PC-3 (cell line): ENCODE measurements around the gene FAM98B. TPM values are rescaled to one million over a fixed set of nuclear protein-coding genes. Genes with fewer than 3 reads are reported as not detected.

Experiments
- ATAC-seq: fragments of 200-7000 bp; cut with Tn5 transposase; 2 replicates; pipeline ENCODE4 v1.9.1; 2020; ENCODE audit warnings: mild to moderate bottlenecking, moderate library complexity
- BruUV-seq: library from RNA; stranded (reverse); fragments of 400-500 nt; replicated peaks from 2 replicates; lab custom pipeline; 2021; lab: Mats Ljungman, UMichigan
- CTCF ChIA-PET: fragments of 300-600 bp; sonication (Branson Sonifier 250); formaldehyde crosslinking; loops from one replicate; lab custom pipeline; 2022; ENCODE audit warnings: antibody characterized with exemption; lab: Charles Lee
- POLR2A ChIA-PET: fragments of 300-600 bp; sonication (Branson Sonifier 250); formaldehyde crosslinking; loops from one replicate; lab custom pipeline; 2022; ENCODE audit warnings: antibody characterized with exemption; ENCODE audit not compliant: unreplicated experiment; lab: Charles Lee
- DNase-seq: peaks from one replicate; pipeline ENCODE4 v3.0.0-alpha.2; 2015
- H2AFZ ChIP-seq: fragments of 300-600 bp; sonication (generic); 2 replicates; pipeline ENCODE4 v1.6.0; 2016; ENCODE audit warnings: antibody characterized with exemption, low read length
- H3F3A ChIP-seq: fragments of 300-600 bp; sonication (generic); one replicate; pipeline ENCODE4 v1.6.0; 2017; ENCODE audit warnings: antibody characterized with exemption, low read length, control low read depth, mild to moderate bottlenecking; ENCODE audit not compliant: unreplicated experiment
- H3K27ac ChIP-seq: fragments of 300-600 bp; sonication (generic); 2 replicates; pipeline ENCODE4 v1.5.1; 2016; ENCODE audit warnings: mild to moderate bottlenecking, low read length
- H3K27me3 ChIP-seq: fragments of 300-600 bp; sonication (generic); 2 replicates; pipeline ENCODE4 v1.6.1; 2016; ENCODE audit warnings: low read length, mixed read lengths
- H3K36me3 ChIP-seq: fragments of 300-600 bp; sonication (generic); 2 replicates; pipeline ENCODE4 v1.6.1; 2016; ENCODE audit warnings: low read depth, mixed run types, low read length, mixed read lengths
- H3K4me1 ChIP-seq: fragments of 300-600 bp; sonication (generic); 2 replicates; pipeline ENCODE4 v1.5.1; 2016; ENCODE audit warnings: low read length; ENCODE audit not compliant: insufficient read depth
- H3K4me2 ChIP-seq: fragments of 300-600 bp; sonication (generic); 2 replicates; pipeline ENCODE4 v1.6.0; 2016; ENCODE audit warnings: low read length
- H3K4me3 ChIP-seq: fragments of 300-600 bp; sonication (generic); 2 replicates; pipeline ENCODE4 v1.5.1; 2016; ENCODE audit warnings: mild to moderate bottlenecking, low read length, mixed read lengths
- H3K79me2 ChIP-seq: fragments of 300-600 bp; sonication (generic); 2 replicates; pipeline ENCODE4 v1.6.1; 2017; ENCODE audit warnings: low read length, mixed read lengths
- H3K9ac ChIP-seq: fragments of 300-600 bp; sonication (generic); 2 replicates; pipeline ENCODE4 v1.6.0; 2016; ENCODE audit warnings: mild to moderate bottlenecking, low read length
- H3K9me2 ChIP-seq: fragments of 300-600 bp; sonication (generic); replicated peaks from 2 replicates; pipeline ENCODE4 v1.6.1; 2016; ENCODE audit warnings: mixed run types, low read length, mixed read lengths
- H3K9me3 ChIP-seq: fragments of 300-600 bp; sonication (generic); 2 replicates; pipeline ENCODE4 v1.6.1; 2016; ENCODE audit warnings: low read length, mixed read lengths
- H4K20me1 ChIP-seq: fragments of 300-600 bp; sonication (generic); 2 replicates; pipeline ENCODE4 v1.6.1; 2016; ENCODE audit warnings: low read length, mixed read lengths
- CTCF ChIP-seq: fragments of 300-600 bp; sonication (generic); conservative IDR thresholded peaks from 2 replicates; pipeline ENCODE4 v1.5.1; 2017; ENCODE audit warnings: antibody characterized with exemption, low read depth, mild to moderate bottlenecking, low read length
- EZH2 ChIP-seq: fragments of 300-600 bp; sonication (generic); IDR thresholded peaks from one replicate; pipeline ENCODE4 v1.6.1; 2017; ENCODE audit warnings: antibody characterized with exemption, mild to moderate bottlenecking, low read length; ENCODE audit not compliant: unreplicated experiment
- EZH2phosphoT487 ChIP-seq: fragments of 300-600 bp; sonication (generic); IDR thresholded peaks from 2 replicates; pipeline ENCODE4 v1.6.1; 2018; ENCODE audit warnings: mild to moderate bottlenecking, antibody characterized with exemption, low read length, borderline replicate concordance
- intact Hi-C: fragments of 100-400 bp; cut with micrococcal nuclease; formaldehyde crosslinking; loops from 2 replicates; pipeline ENCODE4 v1.9.0; 2023
- total RNA-seq: library from RNA; depleted of rRNA; stranded (reverse); fragments of >200 nt; gene quantifications from 2 replicates; pipeline ENCODE4 v1.2.3, GENCODE V29; 2014

FAM98B gene
- total RNA-seq, 1 experiment from 2014 or later: 7.8 TPM

- peaks cover 4% of the 10 kb centered on the region; the same call in 1 of the 2 replicates for H3K27me3 ChIP-seq
- no peaks in the 10 kb centered on the region for H3K9me2 ChIP-seq
- no peak overlapping the region for H3K27ac ChIP-seq
- ChIA-PET POLR2A (interaction anchor here (0.6 to 0.8 kb wide), 2 partner anchors 19 to 692 kb away, joined by 4 to 6 read pairs; no protein-coding TSS in a partner anchor), CTCF (interaction anchor here (2.2 kb wide), 1 partner anchor 14 kb away, joined by 17 read pairs; no protein-coding TSS in a partner anchor)
- TF ChIP-seq EZH2 (no peak), CTCF (no peak), EZH2phosphoT487 (no peak)
- peak overlapping the region; percentile 96 for H3K9ac ChIP-seq
- peaks cover 6% of the 10 kb centered on the region; the same call in 1 of the 2 replicates for H3K36me3 ChIP-seq
- DNase-seq (no peak), ATAC-seq (peak; percentile 20)
- intact Hi-C loops: no loop called here
- H3K4me3 ChIP-seq: peak overlapping the region; percentile 98
- BruUV-seq: no TSS peak
- peaks cover 15% of the 10 kb centered on the region for H3K4me1 ChIP-seq
- no peaks in the 10 kb centered on the region for H3K9me3 ChIP-seq
- peaks cover 37% of the 10 kb centered on the region; the same call in 1 of the 2 replicates for H4K20me1 ChIP-seq
- peaks cover 58% of the 10 kb centered on the region for H3K79me2 ChIP-seq
- peak overlapping the region; percentile 85 for H3K4me2 ChIP-seq
- peak overlapping the region; percentile 99; the same call in 1 of the 2 replicates for H2AFZ ChIP-seq
- H3F3A ChIP-seq: no peaks in the 10 kb centered on the region
These were observed 766 bp downstream of the FAM98B start for GRCh38 chr15:38454696-38455090.

GRCh38 chr15:38455092-38455491, 1.2 kb downstream of the FAM98B start:
- TF ChIP-seq EZH2 (no peak), EZH2phosphoT487 (no peak), CTCF (no peak)
- Histone ChIP-seq H3K36me3 (peaks cover 6% of the 10 kb centered on the region; the same call in 1 of the 2 replicates), H3F3A (no peaks in the 10 kb centered on the region), H4K20me1 (peaks cover 41% of the 10 kb centered on the region), H3K27me3 (peaks cover 4% of the 10 kb centered on the region; the same call in 1 of the 2 replicates), H3K4me2 (peak overlapping the region; percentile 85), H3K79me2 (peaks cover 62% of the 10 kb centered on the region), H3K4me1 (peaks cover 16% of the 10 kb centered on the region), H3K9me2 (no peaks in the 10 kb centered on the region), H2AFZ (no peak overlapping the region), H3K27ac (no peak overlapping the region), H3K9ac (peak overlapping the region; percentile 96), H3K9me3 (no peaks in the 10 kb centered on the region), H3K4me3 (peak overlapping the region; percentile 98)
- intact Hi-C loops: no loop called here
- ChIA-PET CTCF (interaction anchor here (0.6 to 2.2 kb wide), 2 partner anchors 15 to 245 kb away, joined by 3 to 17 read pairs; no protein-coding TSS in a partner anchor), POLR2A (interaction anchor here (0.6 to 0.7 kb wide), 2 partner anchors 369 to 691 kb away, joined by 5 to 6 read pairs; no protein-coding TSS in a partner anchor)
- BruUV-seq: no TSS peak
- ATAC-seq: peak; percentile 47
- peak; percentile 24 for DNase-seq

DNA sequence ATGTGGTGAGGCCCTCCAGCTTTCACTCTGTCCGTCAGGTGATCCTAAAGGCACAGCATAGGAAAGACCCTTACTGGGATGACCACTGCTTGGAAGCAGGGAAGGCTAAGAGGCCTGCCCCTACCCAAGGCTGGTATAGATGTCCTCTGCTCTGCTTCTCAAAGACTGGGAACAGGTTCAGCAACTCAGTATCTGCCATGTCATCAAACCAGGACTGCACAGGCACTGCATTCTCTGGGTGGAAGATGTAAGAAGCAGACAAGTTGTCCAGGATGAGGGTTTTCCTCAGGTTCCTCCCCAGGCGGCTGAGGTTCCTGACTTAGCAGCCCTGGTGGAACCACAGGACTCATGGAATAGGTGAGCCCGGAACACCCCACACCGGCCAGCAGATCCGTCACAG, 4.7 kb downstream of the FAM98B start:
- H3K9me3 ChIP-seq: no peaks in the 10 kb centered on the region
- intact Hi-C loops: no loop called here
- peaks cover 94% of the 10 kb centered on the region for H3K79me2 ChIP-seq
- no TSS peak for BruUV-seq
- ChIA-PET POLR2A (no interaction called here), CTCF (no interaction called here)
- no peak overlapping the region for H3K9ac ChIP-seq
- TF ChIP-seq EZH2phosphoT487 (no peak), CTCF (no peak), EZH2 (no peak)
- H3K27me3 ChIP-seq: no peaks in the 10 kb centered on the region
- peaks cover 24% of the 10 kb centered on the region for H3K4me1 ChIP-seq
- H3K27ac ChIP-seq: no peak overlapping the region
- H3K36me3 ChIP-seq: peaks cover 6% of the 10 kb centered on the region; the same call in 1 of the 2 replicates
- H4K20me1 ChIP-seq: peaks cover 67% of the 10 kb centered on the region
- H3K9me2 ChIP-seq: no peaks in the 10 kb centered on the region
- ATAC-seq (no peak), DNase-seq (no peak)
- H3K4me2 ChIP-seq: no peak overlapping the region
- H2AFZ ChIP-seq: no peak overlapping the region
- no peaks in the 10 kb centered on the region for H3F3A ChIP-seq
- H3K4me3 ChIP-seq: no peak overlapping the region
